Measurements from ENCODE around the gene INO80E. TPM values are rescaled to one million over a fixed set of nuclear protein-coding genes. Genes with fewer than 3 reads are reported as not detected.

The INO80E gene
- total and polyA plus RNA-seq, 2 of the 8 experiments (the other 6 are each of a cell fraction or from before 2014, with no cell fraction given): 43.0 to 91.2 TPM

DNA sequence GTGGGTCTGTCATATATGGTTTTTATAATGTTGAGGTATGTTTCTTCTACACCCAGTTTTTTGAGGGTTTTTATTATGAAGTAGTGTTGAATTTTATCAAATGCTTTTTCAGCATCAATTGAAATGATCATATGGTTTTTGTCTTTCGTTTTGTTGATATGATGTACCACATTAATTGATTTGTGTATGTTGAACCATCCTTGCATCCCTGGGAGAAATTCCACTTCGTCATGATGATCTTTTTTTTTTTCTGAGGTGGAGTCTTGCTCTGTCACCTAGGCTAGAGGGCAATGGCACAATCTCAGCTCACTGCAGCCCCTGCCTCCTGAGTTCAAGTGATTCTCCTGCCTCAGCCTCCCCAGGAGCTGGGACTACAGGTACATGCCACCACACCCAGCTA, 48.1 kb upstream of the INO80E start:
- no peaks in the 10 kb centered on the region for H3K9me3 ChIP-seq (ENCODE audit: insufficient read depth in 2 of 2, low read depth in 1 of 2, low read length in 1 of 2)
- H2AFZ ChIP-seq (ENCODE audit: low read length): no peak overlapping the region
- H2BK15ac ChIP-seq (ENCODE audit: low read length): no peak overlapping the region
- H3K23ac ChIP-seq (ENCODE audit: insufficient read length): no peak overlapping the region
- H2BK5ac ChIP-seq (ENCODE audit: low read depth, low read length): no peak overlapping the region
- FAIRE-seq (no peak), DNase-seq (ENCODE audit: low read depth in 1 of 2, low spot score in 2 of 2) (no peak)
- H3K14ac ChIP-seq (ENCODE audit: insufficient read length): no peak overlapping the region
- H4K91ac ChIP-seq (replicated peaks; ENCODE audit: insufficient read length, low read length): no peak overlapping the region
- no peak overlapping the region for H2BK20ac ChIP-seq (ENCODE audit: low read length)
- no peak overlapping the region for H3K9ac ChIP-seq (replicated peaks in 1 of 4; ENCODE audit: extremely low read depth in 1 of 4, low read depth in 3 of 4, low read length in 3 of 4)
- H3K18ac ChIP-seq (ENCODE audit: extremely low read depth, low read length): no peak overlapping the region
- no peak overlapping the region for H4K5ac ChIP-seq (ENCODE audit: insufficient read length, low read depth, low read length)
- H3K4me2 ChIP-seq (ENCODE audit: insufficient read depth in 1 of 2, low read depth in 2 of 2, low read length in 2 of 2): no peak overlapping the region
- no peak overlapping the region for H2BK12ac ChIP-seq (ENCODE audit: low read depth, low read length)
- H3K56ac ChIP-seq (replicated peaks; ENCODE audit: insufficient read length, low read depth, low read length): no peak overlapping the region
- no peak overlapping the region for H3K27ac ChIP-seq (ENCODE audit: low read depth, low read length)
- H3K36me3 ChIP-seq (ENCODE audit: control insufficient read depth in 2 of 4, insufficient read depth in 4 of 4, low read length in 3 of 4): no peaks in the 10 kb centered on the region
- H2AK5ac ChIP-seq (ENCODE audit: low read depth, low read length): no peak overlapping the region
- H3K4ac ChIP-seq (replicated peaks; ENCODE audit: insufficient read length, low read depth, low read length): no peak overlapping the region
- no peaks in the 10 kb centered on the region for H4K20me1 ChIP-seq (replicated peaks in 1 of 2; ENCODE audit: control insufficient read depth in 1 of 2, insufficient read depth in 2 of 2, low read length in 2 of 2)
- no peaks in the 10 kb centered on the region for H3K79me1 ChIP-seq (ENCODE audit: low read depth, low read length)
- no peaks in the 10 kb centered on the region for H3K79me2 ChIP-seq (ENCODE audit: control insufficient read depth in 1 of 2, insufficient read depth in 2 of 2, low read length in 2 of 2)
- 87% methylated on average over 2 of the region's 2 CpGs; no CpG with 5 or more reads in 1 of the 2 experiments for WGBS, 2 experiments (ENCODE audit: extremely low coverage in 1 of 2, insufficient coverage in 1 of 2, insufficient read length in 1 of 2, insufficient replicate concordance in 2 of 2, low coverage in 1 of 2, low lambda C conversion rate in 2 of 2, missing lambda C conversion rate in 1 of 2)
- ChIA-PET CTCF (ENCODE audit: partially characterized antibody) (interaction anchor here (0.9 to 1.4 kb wide), 2 partner anchors 36 kb away, joined by 3 read pairs; no protein-coding TSS in a partner anchor), POLR2A (ENCODE audit: partially characterized antibody) (interaction anchor here (0.7 to 1.5 kb wide), 3 partner anchors 15 to 56 kb away, joined by 3 to 5 read pairs (median 4); partner anchors contain the start of gene KCTD13)
- no peak overlapping the region for H3K4me3 ChIP-seq (ENCODE audit: extremely low read depth in 1 of 4, insufficient read depth in 2 of 4, low read depth in 3 of 4, low read length in 4 of 4)
- H2BK120ac ChIP-seq (replicated peaks; ENCODE audit: low read depth, low read length): no peak overlapping the region
- H3K23me2 ChIP-seq (ENCODE audit: low read depth, low read length): no peaks in the 10 kb centered on the region
- no peaks in the 10 kb centered on the region for H3K27me3 ChIP-seq (replicated peaks in 1 of 4; ENCODE audit: control insufficient read depth in 3 of 4, extremely low read depth in 1 of 4, insufficient read depth in 3 of 4, low read length in 3 of 4)
- peaks cover 0 to 7% (median 4%) of the 10 kb centered on the region in 4 experiments; a peak in 5 of 7 replicates for H3K4me1 ChIP-seq (replicated peaks in 1 of 4; ENCODE audit: control insufficient read depth in 3 of 4, insufficient read depth in 4 of 4, low read length in 3 of 4)
- H4K8ac ChIP-seq (ENCODE audit: extremely low read depth, insufficient read depth, low read length): no peak overlapping the region
- TF ChIP-seq JUND (IDR thresholded peaks at IDR 0.05; ENCODE audit: low read length) (no peak), SIRT6 (IDR thresholded peaks at IDR 0.05; ENCODE audit: low read length) (no peak), CTBP2 (IDR thresholded peaks at IDR 0.05; ENCODE audit: borderline replicate concordance, insufficient read depth, insufficient read length, low read length) (no peak), CREB1 (IDR thresholded peaks at IDR 0.05) (no peak), RBBP5 (IDR thresholded peaks at IDR 0.05; ENCODE audit: borderline replicate concordance, low read depth, low read length) (no peak), RFX5 (IDR thresholded peaks at IDR 0.05; ENCODE audit: borderline replicate concordance, low read depth, low read length) (no peak), POLR2AphosphoS5 (IDR thresholded peaks at IDR 0.05; ENCODE audit: low read depth, low read length) (no peak), ASH2L (IDR thresholded peaks at IDR 0.05; ENCODE audit: low read length) (no peak), KDM4A (IDR thresholded peaks at IDR 0.05; ENCODE audit: low read depth, low read length, severe bottlenecking) (no peak), SUZ12 (IDR thresholded peaks at IDR 0.05; ENCODE audit: low read length) (no peak)
